Measurements from ENCODE around the gene DAPP1.

DAPP1 gene

GRCh38 chr4:99835942-99836341 lies 19.3 kb downstream of the DAPP1 start:
- no peak for TF ChIP-seq CTCF (IDR thresholded peaks at IDR 0.05; ENCODE audit: control extremely low read depth, extremely low read depth, low read depth, missing control alignments)
- ChIA-PET CTCF (interaction anchor here (1.2 to 1.6 kb wide), 5 partner anchors 10 to 36 kb away, joined by 3 to 5 read pairs (median 3); no protein-coding TSS in a partner anchor), POLR2A (no interaction called here)
- no peak for DNase-seq (ENCODE audit: extremely low spot score)

DNA sequence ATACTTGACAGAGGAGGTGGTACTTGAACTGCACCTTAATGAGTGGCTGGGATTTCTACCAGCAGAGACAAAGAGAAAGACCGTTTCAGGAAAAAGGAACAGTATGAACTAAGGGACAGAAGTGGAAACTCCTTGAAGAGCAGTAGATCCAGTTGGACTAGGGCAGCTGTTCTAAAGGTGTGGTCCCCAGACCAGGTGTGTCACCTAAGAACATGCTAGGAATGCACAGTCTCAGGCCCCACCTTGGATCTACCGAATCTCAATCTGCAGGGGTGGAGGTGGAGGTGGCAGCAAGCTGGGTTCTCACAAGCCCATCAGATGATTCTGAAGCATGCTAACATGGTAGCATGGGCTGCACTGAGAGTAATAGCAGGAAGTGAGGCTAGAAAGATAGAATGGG lies 22.3 kb downstream of the DAPP1 start:
- no peak for TF ChIP-seq CTCF (IDR thresholded peaks at IDR 0.05; ENCODE audit: control extremely low read depth, extremely low read depth, low read depth, missing control alignments)
- ChIA-PET CTCF (interaction anchor here (1.4 to 1.7 kb wide), 2 partner anchors 27 to 31 kb away, joined by 4 to 5 read pairs; no protein-coding TSS in a partner anchor), POLR2A (no interaction called here)
- no peak for DNase-seq (ENCODE audit: extremely low spot score)

GRCh38 chr4:99841129-99841528 lies 24.5 kb downstream of the DAPP1 start:
- ChIA-PET POLR2A (no interaction called here), CTCF (no interaction called here)
- no peak for TF ChIP-seq CTCF (IDR thresholded peaks at IDR 0.05; ENCODE audit: control extremely low read depth, extremely low read depth, low read depth, missing control alignments)
- no peak for DNase-seq (ENCODE audit: extremely low spot score)

DNA sequence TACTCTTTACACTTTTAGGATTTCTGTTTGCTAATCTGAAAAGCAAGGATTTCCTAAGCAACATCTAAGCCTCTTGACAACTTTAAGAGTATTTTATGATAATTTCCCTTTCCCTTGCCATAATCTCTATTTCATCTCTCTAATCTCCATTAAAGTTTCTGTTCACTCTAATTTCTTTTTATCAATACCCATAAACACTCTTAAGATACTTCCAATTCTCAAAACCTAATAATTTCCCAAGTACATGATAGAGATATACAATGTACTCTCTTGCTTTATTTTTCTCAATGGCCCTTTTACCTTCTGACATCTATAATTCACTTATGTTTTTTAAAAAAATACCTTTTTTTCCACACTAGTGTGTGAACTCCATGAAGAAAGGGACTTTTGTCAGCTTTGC lies 26.8 kb downstream of the DAPP1 start:
- DNase-seq (ENCODE audit: extremely low spot score), result no peak
- no peak for TF ChIP-seq CTCF (IDR thresholded peaks at IDR 0.05; ENCODE audit: control extremely low read depth, extremely low read depth, low read depth, missing control alignments)
- ChIA-PET CTCF (no interaction called here), POLR2A (no interaction called here)

- TF ChIP-seq CTCF (IDR thresholded peaks at IDR 0.05; ENCODE audit: control extremely low read depth, extremely low read depth, low read depth, missing control alignments), result no peak
- POLR2A ChIA-PET, result no interaction called here
- no peak for DNase-seq (ENCODE audit: extremely low spot score)
- CTCF ChIA-PET, result interaction anchor here (4.1 kb wide), 1 partner anchor 22 kb away, joined by 13 read pairs; no protein-coding TSS in a partner anchor
Measured at GRCh38 chr4:99844048-99844447, 27.4 kb downstream of the DAPP1 start.

DNA sequence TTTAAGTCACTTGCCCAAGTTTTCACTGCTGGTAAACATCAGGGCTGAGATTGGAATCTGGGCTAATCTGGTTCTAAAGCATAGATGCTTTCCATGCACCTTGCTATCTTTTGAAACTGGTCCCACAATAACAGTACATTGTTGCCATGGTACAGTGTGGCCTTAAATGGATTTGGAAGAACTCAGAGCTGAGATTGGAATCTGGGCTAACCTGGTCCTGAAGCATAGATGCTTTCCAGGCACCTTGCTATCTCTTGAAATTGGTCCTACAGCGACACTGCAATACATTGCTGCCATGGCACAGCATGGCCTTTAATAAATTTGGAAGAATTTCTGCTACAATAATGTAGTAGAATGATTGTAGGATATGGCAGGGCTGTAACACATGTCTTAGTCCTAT lies 28.6 kb downstream of the DAPP1 start:
- no peak for TF ChIP-seq CTCF (IDR thresholded peaks at IDR 0.05; ENCODE audit: control extremely low read depth, extremely low read depth, low read depth, missing control alignments)
- POLR2A ChIA-PET, result interaction anchor here (1.6 kb wide), 1 partner anchor 105 kb away, joined by 5 read pairs; the partner anchor contains the start of gene H2AZ1
- CTCF ChIA-PET, result interaction anchor here (1.2 to 4.1 kb wide), 3 partner anchors 21 to 282 kb away, joined by 3 to 13 read pairs (median 5); partner anchors contain the start of gene TRMT10A
- DNase-seq (ENCODE audit: extremely low spot score), result no peak

Measured in GM10248 (cell line).